ENCODE data around the gene ST8SIA6. TPM values are rescaled to one million over a fixed set of nuclear protein-coding genes. Genes with fewer than 3 reads are reported as not detected.

ST8SIA6 gene
- total and polyA plus RNA-seq, 9 of the 15 experiments (the other 6 are each of a cell fraction or from before 2014, with no cell fraction given): 0.69 to 6.7 (median 5.0) TPM

- TF ChIP-seq MEF2D (tag; conservative IDR thresholded peaks at IDR 0.05; ENCODE audit: low read depth): peak; percentile 87
- peak; percentile 93; the same call in 1 of the 2 replicates for TF ChIP-seq YBX1 (IDR thresholded peaks at IDR 0.05)
- TF ChIP-seq NR2F6 (CRISPR knock-in tag; IDR thresholded peaks at IDR 0.05): no peak
- no peak for TF ChIP-seq SMAD2 (IDR thresholded peaks at IDR 0.05; ENCODE audit: low read depth, low read length)
- TF ChIP-seq ZNF263 (CRISPR knock-in tag; IDR thresholded peaks at IDR 0.05; ENCODE audit: borderline replicate concordance): no peak
- TF ChIP-seq ZNF395 (CRISPR knock-in tag; IDR thresholded peaks at IDR 0.05): peak; percentile 92
- TF ChIP-seq BRCA1 (IDR thresholded peaks at IDR 0.05): no peak
- TF ChIP-seq BRCA1 (CRISPR knock-in tag; IDR thresholded peaks at IDR 0.05): no peak
- TF ChIP-seq TSHZ1 (CRISPR knock-in tag; IDR thresholded peaks at IDR 0.05): no peak
- peak; percentile 98 for TF ChIP-seq BRD9 (IDR thresholded peaks at IDR 0.05; ENCODE audit: low read depth, partially characterized antibody)
- peak; percentile 99 for TF ChIP-seq PML (IDR thresholded peaks at IDR 0.05; ENCODE audit: low read length)
- TF ChIP-seq TARDBP (IDR thresholded peaks at IDR 0.05): peak; percentile 93
- TF ChIP-seq COPS2 (conservative IDR thresholded peaks at IDR 0.05): no peak
- peak; percentile 96 for TF ChIP-seq HDAC2 (IDR thresholded peaks at IDR 0.05)
- TF ChIP-seq U2AF1 (optimal IDR thresholded peaks at IDR 0.05; ENCODE audit: low read depth, low read length): no peak
- peak; percentile 79 to 90 for TF ChIP-seq AFF1 (IDR thresholded peaks at IDR 0.05; ENCODE audit: low read depth in 1 of 2, partially characterized antibody in 2 of 2)
- peak; percentile 99 for TF ChIP-seq TCF3 (CRISPR knock-in tag; IDR thresholded peaks at IDR 0.05)
These were observed 28.7 kb downstream of the ST8SIA6 start (continued) for GRCh38 chr10:17425584-17426262.

Data from K562 (cell line).